HG03103 (cell line): ENCODE data around the gene PNMA8C.

ENCODE experiments used
- ATAC-seq: cut with Tn5 transposase; IDR thresholded peaks from one replicate; pipeline ENCODE4 v1.9.1; 2021; ENCODE audit warnings: low read depth; ENCODE audit not compliant: unreplicated experiment

Gene PNMA8C

GRCh38 chr19:46428239-46429135, at the start of gene PNMA8C:
Gene PNMA8C (minus strand): TSS chr19:46428936. CDS start chr19:46428359, 577 bp downstream.
- ATAC-seq, result no peak

DNA sequence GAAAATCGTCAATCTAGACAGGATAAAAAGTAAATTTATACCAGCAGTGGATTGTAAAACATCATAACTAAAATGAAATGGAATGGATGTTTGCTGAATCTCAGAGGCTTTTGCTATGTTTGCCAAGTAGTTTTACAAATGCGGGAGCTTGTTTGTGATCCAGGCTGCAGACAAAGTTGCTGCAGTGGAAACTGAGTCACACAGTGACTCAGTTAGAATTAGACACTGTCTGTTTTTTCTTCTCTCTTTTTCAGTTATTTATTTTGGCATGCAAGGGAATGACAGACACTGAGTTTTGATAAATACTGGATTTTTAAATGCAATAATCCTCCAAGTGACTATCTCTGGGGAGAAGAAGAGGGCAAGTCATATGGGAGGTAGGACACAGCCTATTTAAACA, 47.2 kb upstream of the PNMA8C start:
- ATAC-seq, result no peak

- no peak for ATAC-seq
Observed at GRCh38 chr19:46474211-46474610, 45.5 kb upstream of the PNMA8C start.

DNA sequence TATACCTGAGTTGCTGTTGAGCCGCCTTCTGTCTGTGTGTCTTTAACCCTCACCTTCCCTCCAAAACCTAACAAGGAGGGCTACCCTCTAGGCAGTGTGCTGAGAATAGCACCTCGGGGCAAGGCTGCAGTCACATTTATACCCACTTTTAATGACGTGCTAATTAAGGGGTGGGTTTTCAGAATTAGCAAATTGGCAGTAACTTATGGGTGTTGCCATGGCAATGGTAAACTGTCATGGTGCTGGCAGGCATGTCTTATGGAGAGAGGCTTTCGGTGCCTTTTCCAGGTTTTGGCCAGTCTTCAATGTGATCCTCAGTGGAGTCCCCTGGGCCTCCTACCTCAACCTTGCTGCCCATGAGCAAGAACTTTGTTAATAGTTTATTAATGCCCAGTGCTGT, 43.9 kb upstream of the PNMA8C start:
- no peak for ATAC-seq

DNA sequence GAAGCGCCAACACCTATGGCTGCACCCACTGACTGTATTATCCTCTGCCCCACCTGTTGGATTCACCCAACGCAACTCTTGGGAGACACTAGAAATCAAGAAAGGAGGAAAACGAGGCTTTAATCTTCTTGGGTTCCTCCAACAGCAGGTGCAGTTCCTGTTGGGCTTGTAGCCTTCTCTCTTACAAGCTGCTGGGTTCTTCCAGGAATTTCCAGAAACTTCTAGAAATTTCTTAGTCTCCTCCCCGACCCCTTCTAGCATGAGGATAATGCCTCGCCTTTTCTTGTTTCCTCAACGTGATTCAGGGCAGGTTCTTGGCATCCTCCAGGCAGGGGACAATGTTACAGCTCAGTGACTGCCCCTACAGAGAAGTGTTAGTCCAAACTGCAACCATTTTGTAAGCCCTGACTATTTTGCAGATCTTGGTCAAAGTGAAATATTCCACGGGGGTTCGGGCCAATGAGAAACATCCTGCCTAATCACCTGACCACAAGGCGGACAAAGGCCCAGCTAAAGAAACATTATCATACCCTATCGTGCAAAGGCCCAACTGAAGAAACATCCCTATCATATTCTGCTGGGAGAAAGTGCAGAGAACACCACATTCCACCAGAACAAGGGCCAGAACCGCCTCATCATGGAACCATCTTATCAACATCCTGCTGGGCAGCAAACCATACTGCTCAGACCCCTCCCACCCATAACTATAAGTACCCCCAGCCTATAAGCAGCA, 43.2 kb upstream of the PNMA8C start:
- no peak for ATAC-seq

- ATAC-seq, result no peak
Observed at GRCh38 chr19:46471116-46471733, 42.5 kb upstream of the PNMA8C start, which contains the start of gene PNMA8A. Gene PNMA8A (minus strand): TSS chr19:46471563. CDS start chr19:46471035, 528 bp downstream.

DNA sequence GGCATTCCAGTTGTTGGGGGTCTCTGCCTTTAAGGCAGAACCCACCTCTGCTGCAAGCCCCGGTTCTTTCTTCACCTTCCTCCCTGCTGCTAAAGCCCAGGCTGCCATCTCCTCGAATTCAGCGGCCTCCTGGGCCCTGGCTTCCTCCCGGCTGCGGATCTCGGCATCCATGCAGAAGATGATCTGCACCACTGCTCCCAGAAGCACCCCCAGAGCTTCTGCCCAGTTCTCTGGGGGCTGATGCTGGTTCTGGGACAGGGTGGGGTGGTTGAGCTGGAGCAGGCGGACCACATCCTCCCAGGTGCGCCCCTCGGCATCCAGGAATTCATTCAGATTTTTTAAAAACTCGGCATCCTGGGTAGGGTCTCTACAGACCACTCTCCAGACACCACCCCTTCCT, 41.6 kb upstream of the PNMA8C start:
- no peak for ATAC-seq

GRCh38 chr19:46469541-46470185, 40.9 kb upstream of the PNMA8C start:
- ATAC-seq, result no peak

- no peak for ATAC-seq
Observed at GRCh38 chr19:46466536-46467196, 37.9 kb upstream of the PNMA8C start.

GRCh38 chr19:46463516-46463915, 34.8 kb upstream of the PNMA8C start:
- no peak for ATAC-seq

DNA sequence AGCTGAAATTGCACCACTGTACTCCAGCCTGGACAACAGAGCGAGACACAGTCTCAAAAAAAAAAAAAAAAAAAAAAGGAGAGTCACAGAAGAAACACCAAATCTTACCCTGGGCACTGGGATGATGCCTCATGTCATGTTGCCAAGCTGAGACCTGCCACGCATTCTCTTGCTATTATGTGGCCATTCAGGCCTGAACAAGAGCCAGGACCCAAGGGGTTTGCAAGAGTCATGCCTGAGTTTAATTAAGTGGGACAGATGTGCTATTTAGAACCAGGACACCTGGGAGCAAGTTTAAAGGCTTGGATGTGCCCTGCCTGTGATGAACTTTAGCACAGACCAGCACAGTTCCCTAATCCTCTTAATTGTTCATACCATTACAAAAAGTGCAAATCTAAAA, 32.8 kb upstream of the PNMA8C start:
- no peak for ATAC-seq

DNA sequence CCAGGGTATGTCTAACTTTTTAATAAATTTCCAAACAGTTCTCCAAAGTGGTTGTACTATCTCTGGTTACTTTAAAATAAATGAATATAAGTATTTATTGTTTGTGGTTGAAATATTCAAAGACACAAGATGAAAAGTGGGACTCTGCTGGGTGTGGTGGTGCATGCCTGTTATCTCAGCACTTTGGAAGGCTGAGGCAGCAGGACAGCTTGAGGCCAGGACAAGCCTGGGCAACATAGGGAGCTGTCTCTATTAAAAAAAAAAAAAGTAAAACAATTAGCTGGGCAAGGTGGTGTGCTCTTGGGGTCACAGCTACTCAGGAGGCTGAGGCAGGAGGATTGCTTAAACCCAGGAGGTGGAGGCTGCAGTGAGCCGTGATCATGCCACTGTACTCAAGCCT, 32.2 kb upstream of the PNMA8C start:
- ATAC-seq, result no peak

GRCh38 chr19:46460055-46460454, 31.3 kb upstream of the PNMA8C start:
- no peak for ATAC-seq

DNA sequence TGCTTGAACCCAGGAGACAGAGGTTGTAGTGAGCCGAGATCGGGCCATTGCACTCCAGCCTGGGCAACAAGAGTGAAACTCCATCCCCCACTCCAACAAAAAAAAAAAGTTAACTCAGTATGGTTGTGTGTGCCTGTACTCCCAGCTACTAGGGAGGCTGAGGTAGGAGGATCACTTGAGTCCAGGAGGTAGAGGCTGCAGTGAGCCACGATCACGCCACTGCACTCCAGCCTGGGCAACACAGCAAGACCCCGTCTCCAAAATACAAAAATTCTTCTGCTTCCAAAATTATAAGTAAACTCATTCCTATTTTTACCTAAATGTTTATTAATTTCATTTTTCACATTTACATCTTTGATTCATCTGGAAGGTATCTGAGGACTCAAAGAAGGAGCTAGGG, 28.2 kb upstream of the PNMA8C start:
- ATAC-seq, result no peak

GRCh38 chr19:46454244-46454643, 25.5 kb upstream of the PNMA8C start:
- ATAC-seq, result no peak

DNA sequence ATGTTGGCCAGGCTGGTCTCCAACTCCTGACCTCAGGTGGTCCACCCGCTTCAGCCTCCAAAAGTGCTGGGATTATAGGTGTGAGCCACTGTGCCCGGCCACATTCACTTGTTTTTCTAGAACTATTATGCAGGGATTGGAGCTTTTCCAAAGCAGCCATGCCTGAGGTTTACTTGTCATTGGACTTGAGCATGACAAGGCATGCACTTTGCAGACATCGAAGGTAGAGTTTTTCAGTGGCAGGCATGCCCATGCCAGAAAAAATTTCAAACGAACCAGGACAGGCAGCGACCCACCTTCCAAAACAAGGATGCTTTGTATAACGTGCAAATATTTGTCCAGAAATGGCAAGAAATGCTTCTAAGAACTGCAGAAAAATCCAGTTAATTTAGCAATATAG, 24.9 kb upstream of the PNMA8C start:
- ATAC-seq, result no peak

DNA sequence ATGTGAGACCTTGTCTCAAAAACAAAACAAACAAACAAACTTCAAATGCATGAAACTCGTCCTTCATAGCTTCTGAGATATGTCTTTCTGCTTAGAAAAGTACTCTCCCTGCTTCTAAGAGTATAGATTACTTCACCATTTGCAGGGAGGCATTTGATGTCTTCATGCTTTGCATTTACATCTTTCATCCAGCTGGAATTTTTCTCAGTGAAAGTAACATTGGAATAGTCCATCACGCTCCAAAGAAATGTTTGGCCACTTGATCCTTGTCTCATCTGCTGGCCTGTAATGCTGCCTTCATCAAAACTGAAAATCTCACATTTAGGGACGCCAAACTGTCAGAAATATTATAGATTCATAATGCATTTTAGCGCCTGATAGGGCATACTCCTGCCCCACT, 23.4 kb upstream of the PNMA8C start:
- no peak for ATAC-seq

GRCh38 chr19:46451352-46451751, 22.6 kb upstream of the PNMA8C start:
- ATAC-seq, result no peak

DNA sequence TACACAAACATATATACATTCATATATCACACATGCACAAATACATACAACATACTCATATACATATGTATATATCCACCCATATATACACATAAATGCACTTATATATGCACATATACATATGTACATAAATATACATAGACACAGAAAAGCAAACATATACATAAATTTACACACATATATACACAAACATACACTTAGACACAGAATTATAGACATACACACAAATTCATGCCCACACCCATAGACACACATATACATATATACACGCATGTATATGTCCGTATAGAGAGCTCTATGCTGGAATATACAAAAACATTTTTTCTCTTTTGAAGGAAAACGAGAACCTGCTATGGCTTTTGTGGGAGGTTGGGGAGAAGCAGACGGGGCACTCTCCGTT, 22.0 kb upstream of the PNMA8C start:
- no peak for ATAC-seq

DNA sequence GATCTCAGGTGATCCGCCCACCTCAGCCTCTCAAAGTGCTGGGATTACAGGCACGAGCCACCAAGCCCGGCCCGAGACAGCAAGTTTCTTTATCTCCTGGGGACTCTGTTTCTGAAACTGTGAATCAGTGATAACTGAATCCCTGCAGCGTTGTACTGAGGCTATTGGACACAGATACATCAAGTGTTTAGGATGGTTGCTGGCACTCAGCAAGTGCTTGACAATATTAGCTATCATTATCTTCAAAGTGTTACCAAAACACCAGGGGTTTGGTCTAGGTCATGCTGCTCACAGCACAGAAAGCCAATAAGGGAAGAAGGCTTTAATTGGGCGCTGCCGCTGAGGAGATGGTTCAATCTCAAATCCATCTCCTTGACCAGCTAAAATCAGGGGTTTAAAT, 20.5 kb upstream of the PNMA8C start:
- ATAC-seq, result no peak
